Epithelial cell of proximal tubule (primary cell): Measurements from ENCODE around the gene ORAI3. TPM values are rescaled to one million over a fixed set of nuclear protein-coding genes. Genes with fewer than 3 reads are reported as not detected.

Experiments used
- DNase-seq: peaks from one replicate; pipeline ENCODE4 v3.0.0-alpha.2; 2011; ENCODE audit warnings: low read depth
- H3K4me3 ChIP-seq: 2 replicates; pipeline ENCODE4 v1.5.1; 2011; ENCODE audit warnings: low read depth, mild to moderate bottlenecking, low read length
- total RNA-seq: library from RNA; depleted of rRNA; stranded (reverse); fragments of >200 nt; gene quantifications from 2 replicates; pipeline ENCODE4 v1.2.3, GENCODE V29; 2015
- TF ChIP-seq, protein P1 (sequence below): conservative IDR thresholded peaks from 2 replicates; pipeline ENCODE4 v1.5.1; 2012; ENCODE audit warnings: low read depth, mild to moderate bottlenecking, low read length

Gene ORAI3
- total RNA-seq, 1 donor from 2014 or later = 37.6 TPM

DNA sequence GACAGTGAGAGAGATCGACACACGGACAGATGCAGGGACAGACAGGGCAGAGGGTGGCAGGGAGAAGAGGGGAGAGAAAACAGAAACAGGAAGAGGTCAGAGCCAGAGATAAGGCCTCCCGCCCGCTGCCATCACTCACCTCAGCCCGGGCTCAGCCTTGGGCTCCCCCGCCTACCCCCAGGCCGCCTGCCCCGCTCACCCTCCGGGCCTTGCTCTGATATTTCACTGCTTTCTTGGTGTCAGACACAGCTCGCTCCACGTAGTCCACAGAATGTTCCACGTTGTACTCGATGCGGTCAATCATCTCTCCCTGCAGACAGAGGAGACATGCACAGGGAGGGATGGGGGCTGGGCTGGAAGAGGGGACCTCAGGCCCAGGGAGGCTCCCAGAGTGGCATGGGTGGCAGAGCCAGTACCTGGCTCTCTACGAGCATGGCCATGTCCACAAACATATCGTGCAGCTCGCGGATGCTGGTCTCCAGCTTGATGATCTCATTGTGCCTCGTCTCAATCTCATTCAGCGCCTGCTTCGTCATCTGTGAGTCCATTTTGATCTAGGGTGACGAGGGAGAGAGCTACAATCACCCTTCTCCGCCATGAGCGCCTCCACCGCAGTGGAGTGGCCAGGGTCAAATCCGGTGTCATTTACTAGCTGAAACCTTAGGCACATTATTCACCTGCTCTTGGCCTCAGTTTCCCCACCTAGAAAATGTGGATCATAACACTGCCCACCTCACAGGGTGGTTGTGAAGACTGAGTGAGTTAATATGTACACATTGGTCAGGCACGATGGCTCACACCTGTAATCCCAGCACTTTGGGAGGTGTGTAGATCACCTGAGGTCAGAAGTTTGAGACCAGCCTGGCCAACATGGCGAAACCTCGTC, 44.3 kb downstream of the ORAI3 start:
- H3K4me3 ChIP-seq = no peak overlapping the region
- TF ChIP-seq, protein P1, sequence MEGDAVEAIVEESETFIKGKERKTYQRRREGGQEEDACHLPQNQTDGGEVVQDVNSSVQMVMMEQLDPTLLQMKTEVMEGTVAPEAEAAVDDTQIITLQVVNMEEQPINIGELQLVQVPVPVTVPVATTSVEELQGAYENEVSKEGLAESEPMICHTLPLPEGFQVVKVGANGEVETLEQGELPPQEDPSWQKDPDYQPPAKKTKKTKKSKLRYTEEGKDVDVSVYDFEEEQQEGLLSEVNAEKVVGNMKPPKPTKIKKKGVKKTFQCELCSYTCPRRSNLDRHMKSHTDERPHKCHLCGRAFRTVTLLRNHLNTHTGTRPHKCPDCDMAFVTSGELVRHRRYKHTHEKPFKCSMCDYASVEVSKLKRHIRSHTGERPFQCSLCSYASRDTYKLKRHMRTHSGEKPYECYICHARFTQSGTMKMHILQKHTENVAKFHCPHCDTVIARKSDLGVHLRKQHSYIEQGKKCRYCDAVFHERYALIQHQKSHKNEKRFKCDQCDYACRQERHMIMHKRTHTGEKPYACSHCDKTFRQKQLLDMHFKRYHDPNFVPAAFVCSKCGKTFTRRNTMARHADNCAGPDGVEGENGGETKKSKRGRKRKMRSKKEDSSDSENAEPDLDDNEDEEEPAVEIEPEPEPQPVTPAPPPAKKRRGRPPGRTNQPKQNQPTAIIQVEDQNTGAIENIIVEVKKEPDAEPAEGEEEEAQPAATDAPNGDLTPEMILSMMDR = no peak

DNA sequence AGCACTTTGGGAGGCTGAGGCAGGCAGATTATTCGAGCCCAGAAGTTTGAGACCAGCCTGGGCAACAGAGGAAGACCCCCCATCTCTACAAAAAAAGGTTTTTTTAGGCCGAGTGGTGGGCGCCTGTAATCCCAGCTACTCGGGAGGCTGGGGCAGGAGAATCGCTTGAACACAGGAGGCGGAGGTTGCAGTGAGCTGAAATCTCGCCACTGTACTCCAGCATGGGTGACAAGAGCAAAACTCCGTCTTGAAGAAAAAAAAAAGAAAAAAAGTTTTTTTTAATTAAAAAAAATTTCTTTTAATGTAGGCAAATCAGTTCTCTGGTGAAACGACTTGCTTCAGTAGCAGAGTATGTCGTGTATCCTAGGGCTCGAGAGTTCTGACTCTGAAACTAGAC, 47.1 kb downstream of the ORAI3 start:
- DNase-seq = no peak
- TF ChIP-seq, protein P1 = no peak
- peak overlapping the region; percentile 72 for H3K4me3 ChIP-seq

More for the DNA sequence above, 44.3 kb downstream of the ORAI3 start:
- no peak for DNase-seq

DNA sequence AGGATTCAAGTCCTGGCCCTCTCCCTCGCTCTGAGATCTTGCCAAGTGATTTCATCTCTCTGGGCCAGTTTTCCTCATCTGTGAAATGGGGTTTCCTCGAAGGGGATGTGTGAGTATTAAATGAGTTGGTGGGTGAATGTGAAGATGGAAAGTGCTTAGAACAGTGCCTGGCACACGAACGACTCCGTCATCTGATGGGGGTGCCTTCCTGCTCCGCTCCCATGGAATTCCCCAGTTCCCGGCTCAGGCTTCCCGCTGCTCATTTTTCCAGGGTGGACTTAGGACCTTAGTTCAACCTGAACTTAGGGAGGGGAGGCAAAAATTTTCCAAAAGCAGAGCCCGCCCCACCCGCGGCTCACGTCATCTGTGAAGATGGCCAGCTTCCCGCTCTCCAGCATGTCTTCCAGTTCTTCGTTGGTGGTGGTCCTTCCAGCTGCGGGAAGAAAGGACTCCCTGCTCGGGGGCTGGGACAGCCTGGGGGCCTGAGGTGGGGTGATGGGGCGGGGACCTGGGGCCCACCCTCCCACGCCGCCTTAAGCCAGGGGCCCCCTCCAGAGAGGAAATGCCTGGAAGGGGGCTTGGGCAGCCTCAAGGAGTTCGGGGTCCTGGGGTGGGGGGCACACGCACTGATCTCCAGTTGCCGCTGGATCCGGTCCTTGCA, 47.6 kb downstream of the ORAI3 start:
- DNase-seq = no peak
- peak overlapping the region; percentile 72 for H3K4me3 ChIP-seq
- TF ChIP-seq, protein P1 = no peak

DNA sequence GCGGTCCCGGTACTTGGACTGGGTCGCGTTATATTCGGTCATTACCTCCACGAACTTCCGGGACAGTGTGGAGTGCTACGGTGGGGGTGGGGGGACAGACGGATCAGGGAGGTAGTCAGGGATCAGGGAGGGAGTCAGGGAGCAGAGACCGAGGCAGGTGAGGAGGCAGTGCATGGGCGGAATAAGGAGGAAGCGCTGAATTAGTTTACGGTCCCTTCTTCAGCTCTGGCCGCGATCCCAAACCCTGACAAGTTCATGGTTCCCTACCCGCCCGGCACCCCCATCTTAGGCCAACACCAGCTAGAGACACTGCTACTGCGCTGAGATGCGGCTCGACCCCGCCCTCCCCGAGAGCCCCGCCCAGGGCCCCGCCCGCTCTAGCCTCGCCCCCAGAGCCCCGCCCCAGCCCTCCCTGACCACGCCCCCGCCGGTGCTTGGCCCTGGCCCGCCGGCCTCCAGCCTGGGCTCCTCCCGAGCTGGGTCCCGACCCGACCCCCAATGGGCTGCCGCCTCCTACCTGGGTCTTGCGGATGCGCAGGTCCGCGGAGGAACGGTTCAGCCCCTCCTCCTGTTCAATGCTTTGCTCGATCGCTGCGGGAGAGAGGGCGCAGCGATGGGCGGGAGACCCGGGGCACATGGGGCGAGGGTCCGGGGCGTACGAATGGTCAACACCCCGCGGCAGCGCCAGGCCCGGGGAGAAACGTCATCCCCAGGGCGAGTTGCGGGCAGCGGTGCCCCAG, 48.3 kb downstream of the ORAI3 start:
- H3K4me3 ChIP-seq = peak overlapping the region; percentile 72
- no peak for DNase-seq
- TF ChIP-seq, protein P1 = no peak

DNA sequence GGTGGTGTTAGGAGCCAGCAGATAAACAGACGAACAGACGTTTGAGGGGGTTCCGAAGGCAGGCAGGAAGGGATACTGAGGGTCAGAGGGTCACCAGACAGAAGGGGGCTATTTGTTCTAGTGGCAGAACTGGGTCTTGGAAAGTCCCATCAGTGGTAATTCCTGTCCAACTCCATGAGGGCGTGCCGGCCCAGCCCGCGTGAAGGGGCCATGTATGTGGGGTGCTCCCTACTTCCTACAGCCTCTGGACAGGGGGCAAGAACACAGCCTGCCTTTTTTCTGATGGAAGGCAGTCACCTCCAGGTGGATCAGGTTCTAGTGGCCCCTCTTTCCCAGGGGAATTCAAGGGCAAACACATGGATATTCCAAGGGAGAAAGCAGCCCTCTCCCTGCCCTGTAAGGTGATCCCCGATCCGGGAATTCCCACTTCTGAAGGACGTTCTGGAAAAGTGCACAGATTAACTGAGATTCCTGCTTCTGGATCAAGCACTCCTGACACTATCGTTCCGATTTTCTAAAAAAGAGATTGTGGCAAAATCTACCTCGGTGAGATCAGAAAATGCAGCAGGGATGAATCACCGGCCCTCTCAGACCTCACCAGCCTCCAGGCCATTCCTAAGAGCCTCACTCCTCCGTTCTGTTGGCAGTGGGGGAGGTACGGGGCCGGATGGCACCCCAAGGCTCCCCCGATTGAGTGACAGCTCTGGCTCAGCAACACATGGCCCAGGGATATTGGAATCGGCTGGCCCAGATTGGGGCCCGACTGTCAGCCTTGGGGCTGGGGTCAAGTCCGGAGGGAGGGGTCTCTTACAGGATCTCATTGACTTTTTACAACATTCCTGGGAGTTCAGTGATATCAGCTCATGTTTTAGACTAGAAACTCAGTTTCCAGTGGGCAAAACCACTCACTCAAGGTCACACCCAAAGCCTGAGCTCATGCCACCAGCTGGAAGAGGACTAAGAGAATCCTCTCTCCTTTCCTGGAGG, 49.1 kb downstream of the ORAI3 start:
- peak; percentile 69 for DNase-seq
- peak overlapping the region; percentile 72 for H3K4me3 ChIP-seq
- TF ChIP-seq, protein P1 = no peak
